ENCODE measurements around the gene TMEM209.
"Not testable (repeated sequence)": the region's sequence is repeated elsewhere in the genome, so short reads cannot be mapped to it uniquely, and the experiment has no call there.

The TMEM209 gene

DNA sequence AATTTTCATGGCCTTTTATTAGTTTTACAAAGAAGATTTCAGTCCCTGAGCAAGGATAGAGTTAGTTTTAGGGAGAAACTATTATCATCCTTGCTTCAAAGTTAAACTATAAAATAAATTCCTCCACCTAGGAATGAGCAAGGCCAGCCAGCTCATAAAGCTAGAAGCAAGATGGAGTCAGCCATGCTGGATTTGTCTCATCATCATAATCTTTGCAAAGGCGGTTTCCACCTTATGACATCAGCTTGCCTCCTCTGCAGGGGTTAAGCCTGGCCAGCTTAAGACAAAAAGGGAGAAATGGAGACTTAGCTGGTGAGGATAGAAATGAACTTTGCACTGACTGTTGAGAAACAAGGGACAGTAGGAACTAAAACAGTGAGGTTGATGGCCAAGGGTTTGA lies 21.1 kb upstream of the TMEM209 start:
- Mint-ChIP-seq H3K27me3 (no peaks in the 10 kb centered on the region), H3K4me1 (no peaks in the 10 kb centered on the region), H3K27ac (peak overlapping the region in 1 of 2 donors; percentile 4), H3K4me3 (no peak overlapping the region), H3K9me3 (no peaks in the 10 kb centered on the region)
- DNase-seq = no peak
- ATAC-seq = no peak

GRCh38 chr7:130224923-130225322 lies 19.7 kb upstream of the TMEM209 start:
- ATAC-seq, DNase-seq, H3K4me1 Mint-ChIP-seq, H3K27me3 Mint-ChIP-seq, H3K27ac Mint-ChIP-seq, H3K9me3 Mint-ChIP-seq, H3K4me3 Mint-ChIP-seq: not testable (repeated sequence)

- DNase-seq = no peak
- Mint-ChIP-seq H3K27ac (no peak overlapping the region), H3K27me3 (peaks cover 14% of the 10 kb centered on the region), H3K9me3 (no peaks in the 10 kb centered on the region), H3K4me3 (no peak overlapping the region), H3K4me1 (no peaks in the 10 kb centered on the region)
- ATAC-seq = no peak
Measured at GRCh38 chr7:130224210-130224609, 19.0 kb upstream of the TMEM209 start.

DNA sequence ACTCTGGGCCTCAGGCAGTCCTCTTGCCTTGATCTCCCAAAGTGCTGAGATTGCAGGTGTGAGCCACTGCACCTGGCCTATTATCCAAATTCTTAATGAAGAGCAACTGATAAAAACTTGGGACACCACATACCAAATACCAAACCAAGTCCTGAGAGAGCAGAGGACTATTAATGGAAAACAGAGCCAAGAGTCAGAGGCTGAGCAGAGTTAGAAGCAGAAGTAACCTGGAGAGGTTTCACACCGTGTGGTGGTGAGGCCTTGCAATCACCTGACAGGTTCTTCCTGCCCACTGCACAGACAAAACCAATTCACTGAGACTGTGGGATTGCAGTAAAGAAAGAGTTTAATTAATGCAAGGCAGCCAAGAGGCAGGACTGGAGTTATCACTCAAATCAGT lies 18.4 kb upstream of the TMEM209 start:
- no peaks in the 10 kb centered on the region for H3K4me1 Mint-ChIP-seq
- H3K27me3 Mint-ChIP-seq = peaks cover 15% of the 10 kb centered on the region
- no peak for DNase-seq
- no peak overlapping the region for H3K27ac Mint-ChIP-seq
- H3K9me3 Mint-ChIP-seq = no peaks in the 10 kb centered on the region
- no peak for ATAC-seq
- no peak overlapping the region for H3K4me3 Mint-ChIP-seq

DNA sequence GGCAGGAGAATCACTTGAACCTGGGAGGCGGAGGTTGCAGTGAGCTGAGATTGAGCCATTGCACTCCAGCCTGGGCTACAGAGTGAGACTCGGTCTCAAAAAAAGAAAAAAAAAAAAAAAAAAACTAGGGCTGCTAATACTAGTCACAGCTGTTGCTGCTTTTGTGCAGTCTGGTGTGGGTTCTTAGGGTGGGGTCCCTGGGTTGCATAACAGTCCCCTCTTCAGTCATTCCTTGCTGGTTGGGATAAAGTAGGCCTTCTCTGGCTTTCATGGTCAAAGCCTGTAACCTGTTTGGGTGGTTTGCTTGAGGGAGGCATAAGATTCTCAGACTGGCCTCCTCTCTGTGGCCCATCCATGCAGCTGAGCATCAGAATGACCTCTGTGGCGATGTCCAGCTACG lies 16.5 kb upstream of the TMEM209 start:
- H3K4me1 Mint-ChIP-seq = no peaks in the 10 kb centered on the region
- H3K4me3 Mint-ChIP-seq = no peak overlapping the region
- no peak for ATAC-seq
- H3K9me3 Mint-ChIP-seq = no peaks in the 10 kb centered on the region
- DNase-seq = no peak
- no peak overlapping the region for H3K27ac Mint-ChIP-seq
- H3K27me3 Mint-ChIP-seq = peaks cover 15% of the 10 kb centered on the region

DNA sequence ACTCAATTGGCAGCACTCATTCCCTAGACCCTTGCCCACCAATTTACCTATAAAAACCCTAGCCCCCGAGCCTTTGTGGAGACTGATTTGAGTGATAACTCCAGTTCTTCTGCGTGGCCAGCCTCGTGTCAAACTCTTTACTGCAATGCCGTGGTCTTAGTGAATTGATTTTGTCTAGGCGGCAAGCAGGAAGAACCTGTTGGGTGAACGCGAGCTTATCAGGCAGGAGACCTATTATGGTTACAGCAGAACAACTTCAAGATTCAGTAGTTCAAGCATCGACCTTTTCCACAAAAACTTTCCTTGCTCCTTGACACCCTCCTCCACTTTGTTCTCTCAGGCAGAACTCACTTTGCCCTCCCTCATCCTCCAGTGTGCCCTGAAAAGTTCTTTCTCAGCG lies 14.7 kb upstream of the TMEM209 start:
- Mint-ChIP-seq H3K4me3 (no peak overlapping the region), H3K4me1 (no peaks in the 10 kb centered on the region), H3K27ac (no peak overlapping the region), H3K9me3 (no peaks in the 10 kb centered on the region), H3K27me3 (peaks cover 15% of the 10 kb centered on the region)
- ATAC-seq (no peak), DNase-seq (no peak)

DNA sequence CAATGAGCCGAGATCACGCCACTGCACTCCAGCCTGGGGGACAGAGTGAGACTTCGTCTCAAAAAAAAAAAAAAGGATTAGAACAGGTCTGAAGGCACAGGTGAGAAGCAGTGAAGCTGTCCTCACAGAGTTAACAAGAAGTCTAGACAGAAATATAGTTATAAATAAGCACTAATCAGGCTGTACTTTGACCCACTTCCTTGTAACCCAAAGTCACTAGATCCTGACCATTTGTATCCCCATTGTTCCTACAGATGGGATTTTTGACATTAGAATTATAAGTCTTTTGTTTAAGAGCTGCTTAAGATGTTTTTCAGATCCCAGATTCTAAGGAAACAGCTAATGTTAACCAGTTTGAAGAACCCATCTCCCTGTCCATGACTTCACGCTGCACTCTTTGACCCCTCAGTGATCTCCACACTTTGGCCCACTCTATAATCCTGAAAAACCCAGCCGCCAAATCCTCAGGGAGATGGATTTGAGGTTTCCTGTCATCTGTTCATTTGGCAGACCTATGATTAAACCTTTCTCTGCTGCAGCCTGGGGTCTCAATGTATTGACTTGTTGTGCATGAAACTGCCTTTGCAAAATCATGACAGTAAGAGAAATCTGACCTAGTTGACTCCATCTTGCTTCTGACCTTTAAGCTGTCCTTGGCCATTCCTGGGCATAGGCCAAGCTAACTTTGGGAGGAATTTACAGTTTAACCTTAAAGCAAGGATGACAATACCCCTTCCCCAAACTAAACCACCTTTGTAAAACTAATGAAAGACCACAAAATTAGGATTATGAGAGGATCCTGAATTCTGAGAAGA lies 13.8 kb upstream of the TMEM209 start:
- Mint-ChIP-seq H3K27me3 (peaks cover 15% of the 10 kb centered on the region), H3K27ac (no peak overlapping the region), H3K4me3 (no peak overlapping the region), H3K9me3 (no peaks in the 10 kb centered on the region), H3K4me1 (no peaks in the 10 kb centered on the region)
- ATAC-seq (no peak), DNase-seq (no peak)

GRCh38 chr7:130216750-130217149 lies 11.5 kb upstream of the TMEM209 start:
- Mint-ChIP-seq H3K27me3 (peaks cover 21% of the 10 kb centered on the region), H3K4me1 (no peaks in the 10 kb centered on the region), H3K4me3 (no peak overlapping the region), H3K27ac (no peak overlapping the region), H3K9me3 (no peaks in the 10 kb centered on the region)
- ATAC-seq = no peak
- DNase-seq = no peak

- H3K9me3 Mint-ChIP-seq = no peaks in the 10 kb centered on the region
- no peaks in the 10 kb centered on the region for H3K4me1 Mint-ChIP-seq
- H3K27me3 Mint-ChIP-seq = peaks cover 23% of the 10 kb centered on the region
- H3K4me3 Mint-ChIP-seq = no peak overlapping the region
- DNase-seq (no peak), ATAC-seq (no peak)
- H3K27ac Mint-ChIP-seq = no peak overlapping the region
Measured at GRCh38 chr7:130216025-130216424, 10.8 kb upstream of the TMEM209 start.

DNA sequence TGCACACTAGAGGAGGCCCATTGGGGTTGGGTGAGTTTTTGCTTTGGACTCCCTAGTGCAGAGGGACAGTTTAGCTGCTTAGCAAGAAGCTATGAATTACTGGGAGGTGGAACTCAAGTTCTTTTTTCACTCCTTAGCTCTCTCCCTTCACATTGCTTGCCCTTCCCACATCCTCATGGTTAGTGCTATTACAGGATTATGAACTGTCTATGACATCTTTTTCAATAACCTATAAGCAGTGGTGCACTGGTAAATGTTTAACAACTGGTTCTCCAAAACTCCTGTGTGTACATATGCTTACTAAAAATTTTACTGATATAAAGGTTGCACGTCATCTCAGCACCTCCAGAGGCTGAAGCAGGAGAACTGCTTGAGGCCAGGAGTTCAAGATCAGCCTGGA lies 8.6 kb upstream of the TMEM209 start:
- no peak overlapping the region for H3K27ac Mint-ChIP-seq
- no peak for DNase-seq
- ATAC-seq = no peak
- no peaks in the 10 kb centered on the region for H3K4me1 Mint-ChIP-seq
- no peak overlapping the region for H3K4me3 Mint-ChIP-seq
- no peaks in the 10 kb centered on the region for H3K9me3 Mint-ChIP-seq
- H3K27me3 Mint-ChIP-seq = peaks cover 9% of the 10 kb centered on the region

DNA sequence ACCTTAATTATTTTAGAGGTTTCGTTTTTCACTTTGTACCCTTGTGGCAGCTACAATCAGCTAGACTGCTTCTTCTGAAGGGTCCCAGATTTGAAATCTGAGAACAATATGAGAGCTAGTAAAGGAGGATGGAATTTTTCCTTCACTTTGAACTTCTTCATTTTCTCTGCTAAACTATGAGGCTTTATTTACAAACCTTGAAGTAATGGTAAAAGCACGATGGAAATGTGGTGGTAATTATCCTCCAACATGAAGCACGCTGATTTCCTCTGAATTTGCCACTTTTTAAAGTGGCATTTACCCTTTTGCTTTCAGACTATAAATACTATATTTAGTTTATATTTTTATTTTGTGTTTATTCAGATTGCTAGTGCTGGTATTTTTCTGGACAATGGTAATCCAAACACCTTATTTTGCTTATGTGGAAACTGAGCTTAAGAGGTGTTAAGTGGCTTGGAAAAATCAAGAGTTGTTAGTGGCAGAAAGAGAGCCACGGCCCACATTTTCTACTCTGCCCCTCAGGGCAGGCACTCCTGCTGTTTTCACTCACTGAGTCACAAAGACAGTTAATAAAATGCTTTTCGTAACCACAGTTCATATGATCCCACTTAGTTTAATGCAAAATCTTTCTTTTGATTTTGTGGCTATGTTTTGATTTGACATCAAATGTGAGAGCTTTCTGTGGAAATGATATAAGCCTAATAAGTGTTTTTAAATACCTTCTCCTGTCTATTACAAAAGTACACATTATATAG lies 5.2 kb upstream of the TMEM209 start:
- ATAC-seq = no peak
- H3K27me3 Mint-ChIP-seq = peaks cover 9% of the 10 kb centered on the region
- no peak overlapping the region for H3K27ac Mint-ChIP-seq
- H3K9me3 Mint-ChIP-seq = no peaks in the 10 kb centered on the region
- H3K4me3 Mint-ChIP-seq = no peak overlapping the region
- peaks cover 6% of the 10 kb centered on the region for H3K4me1 Mint-ChIP-seq
- no peak for DNase-seq

- Mint-ChIP-seq H3K4me1 (peaks cover 17% of the 10 kb centered on the region), H3K4me3 (no peak overlapping the region), H3K27me3 (peaks cover 9% of the 10 kb centered on the region), H3K27ac (no peak overlapping the region), H3K9me3 (no peaks in the 10 kb centered on the region)
- DNase-seq (no peak), ATAC-seq (no peak)
Measured at GRCh38 chr7:130208516-130208915, 3.3 kb upstream of the TMEM209 start.

DNA sequence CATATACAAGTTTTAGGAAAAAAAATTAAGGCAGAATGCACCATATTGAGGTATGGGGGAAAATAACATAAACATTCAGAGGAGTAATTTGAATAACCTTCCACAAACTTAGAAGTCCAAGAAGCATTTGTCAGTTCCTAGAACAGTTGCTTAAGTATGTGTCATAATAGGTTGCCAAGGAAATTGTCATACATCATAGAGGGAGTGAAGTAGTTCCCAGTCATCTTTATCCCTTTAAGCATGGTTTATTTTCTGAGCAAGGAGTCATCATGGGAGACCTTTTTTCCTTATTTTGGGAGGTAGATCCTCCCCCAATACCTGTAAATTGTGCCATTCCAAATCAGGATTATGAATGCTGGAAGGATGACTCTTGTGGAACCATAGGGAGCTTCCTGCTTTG lies 2.4 kb upstream of the TMEM209 start, which contains the start of gene SSMEM1:
SSMEM1 (plus strand) TSS at position 219 of the 400 bp plus-strand sequence; CDS start at position 270, 51 bp downstream.
- ATAC-seq (no peak), DNase-seq (no peak)
- peak within 1 kb of the TSS in 1 of 2 donors; percentile 62 for H3K27ac Mint-ChIP-seq
- H3K27me3 Mint-ChIP-seq = peaks cover 9% of the 10 kb centered on the region
- no peaks in the 10 kb centered on the region for H3K9me3 Mint-ChIP-seq
- peaks cover 24% of the 10 kb centered on the region for H3K4me1 Mint-ChIP-seq
- H3K4me3 Mint-ChIP-seq = no peak within 1 kb of the TSS

DNA sequence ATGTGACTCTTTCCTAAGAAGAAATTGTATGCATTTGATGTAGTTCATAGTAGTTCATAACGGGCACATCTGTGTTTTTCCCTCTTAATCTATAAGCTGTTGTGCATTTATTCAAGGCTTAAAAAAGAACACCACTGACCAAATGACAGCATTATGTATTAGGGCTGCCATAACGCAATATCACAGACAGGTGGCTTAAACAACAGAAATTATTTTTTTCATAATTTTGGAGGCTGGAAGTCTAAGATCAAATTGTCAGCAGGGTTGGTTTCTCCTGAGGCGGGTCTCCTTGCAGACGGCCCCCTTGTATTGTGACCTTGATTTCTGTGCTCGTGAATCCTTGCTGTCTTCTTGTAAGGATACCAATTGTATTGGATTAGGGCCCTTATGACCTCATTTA lies 1.8 kb upstream of the TMEM209 start:
- ATAC-seq (no peak), DNase-seq (no peak)
- no peak overlapping the region for H3K4me3 Mint-ChIP-seq
- peak overlapping the region in 1 of 2 donors; percentile 62 for H3K27ac Mint-ChIP-seq
- no peaks in the 10 kb centered on the region for H3K9me3 Mint-ChIP-seq
- H3K27me3 Mint-ChIP-seq = peaks cover 5% of the 10 kb centered on the region
- H3K4me1 Mint-ChIP-seq = peaks cover 24% of the 10 kb centered on the region

GRCh38 chr7:130201796-130202195 lies 3.4 kb downstream of the TMEM209 start:
- Mint-ChIP-seq H3K4me3 (no peak overlapping the region), H3K27ac (no peak overlapping the region)

DNA sequence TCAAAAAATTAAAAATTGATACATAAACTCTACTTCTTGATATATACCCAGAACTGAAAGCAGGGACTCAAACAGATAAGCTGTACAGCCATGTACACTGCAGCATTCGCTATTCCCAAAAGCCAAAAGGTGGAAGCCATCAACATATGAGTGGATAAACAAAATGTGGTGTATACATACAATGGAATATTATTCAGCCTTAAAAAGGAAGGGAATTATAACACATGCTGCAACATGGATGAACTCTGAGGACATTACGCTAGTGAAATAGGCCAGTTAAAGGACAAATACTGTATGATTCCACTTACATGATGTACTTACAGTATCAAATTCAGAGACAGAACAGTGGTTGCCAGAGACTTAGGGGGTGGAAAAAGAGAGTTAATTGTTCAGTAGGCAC lies 8.1 kb downstream of the TMEM209 start:
- H3K4me3 Mint-ChIP-seq = no peak overlapping the region
- H3K9me3 Mint-ChIP-seq = no peaks in the 10 kb centered on the region
- ATAC-seq (no peak), DNase-seq (no peak)
- no peak overlapping the region for H3K27ac Mint-ChIP-seq
- no peaks in the 10 kb centered on the region for H3K27me3 Mint-ChIP-seq
- H3K4me1 Mint-ChIP-seq = peaks cover 19% of the 10 kb centered on the region

More at GRCh38 chr7:130201796-130202195, 3.4 kb downstream of the TMEM209 start:
- H3K9me3 Mint-ChIP-seq = no peaks in the 10 kb centered on the region
- H3K4me1 Mint-ChIP-seq = peaks cover 43% of the 10 kb centered on the region
- ATAC-seq = no peak
- no peak for DNase-seq
- H3K27me3 Mint-ChIP-seq = no peaks in the 10 kb centered on the region

Measured in stimulated activated naive CD8-positive, alpha-beta T cell treated with anti-CD3 and anti-CD28 coated beads, Interleukin-15, amount 100 ng/mL, for 72 hours (primary cell).